Transverse colon (tissue), 3 donors: ENCODE measurements around the gene C10orf90.

Source experiments
- POLR2A ChIP-seq: fragments of 450-650 bp; IDR thresholded peaks from one replicate; pipeline ENCODE4 v1.6.1; 2016; ENCODE audit warnings: antibody characterized with exemption, mild to moderate bottlenecking, moderate library complexity
- POLR2AphosphoS5 ChIP-seq, 3 donors: sonication (generic); formaldehyde crosslinking; IDR thresholded peaks; one replicate each; pipeline ENCODE4 v1.6.1; 2016; ENCODE audit warnings: antibody characterized with exemption in 3 of 3

DNA sequence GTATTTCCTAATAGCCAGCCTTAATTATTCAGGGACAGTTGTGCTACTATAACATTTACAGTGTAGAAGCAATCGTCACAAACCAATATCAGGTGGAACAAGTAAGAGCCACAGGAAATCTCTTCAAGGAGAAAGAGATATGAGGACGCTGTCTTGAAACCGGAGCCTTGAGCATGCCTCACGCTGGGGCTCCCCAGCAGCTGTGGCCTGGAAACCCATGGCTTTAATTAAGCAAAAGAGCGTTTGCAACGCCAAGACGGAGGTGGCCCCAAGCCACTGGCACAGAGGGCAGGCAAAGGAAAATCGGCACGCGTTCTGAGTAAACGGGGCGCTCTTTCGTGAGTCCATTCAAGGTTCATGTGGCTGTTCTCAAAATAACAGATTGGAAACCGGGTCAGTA lies 84.4 kb downstream of the C10orf90 start:
- TF ChIP-seq POLR2A (no peak), POLR2AphosphoS5 (IDR thresholded peaks at IDR 0.05) (no peak)
